Measurements from ENCODE around the gene SLC25A38.

Gene SLC25A38

GRCh38 chr3:39384665-39385000 lies 1.5 kb downstream of the SLC25A38 start (continued):
- TF ChIP-seq PATZ1 (CRISPR knock-in tag; IDR thresholded peaks at IDR 0.05; ENCODE audit: borderline replicate concordance): no peak
- TF ChIP-seq ZNF8 (CRISPR knock-in tag; IDR thresholded peaks at IDR 0.05): no peak
- TF ChIP-seq ZC3H10 (CRISPR knock-in tag; IDR thresholded peaks at IDR 0.05): no peak
- TF ChIP-seq TCF4 (CRISPR knock-in tag; IDR thresholded peaks at IDR 0.05; ENCODE audit: borderline replicate concordance): no peak
- no peak for TF ChIP-seq POU6F1 (CRISPR knock-in tag; IDR thresholded peaks at IDR 0.05; ENCODE audit: borderline replicate concordance, low read depth)
- TF ChIP-seq ARNTL (CRISPR knock-in tag; IDR thresholded peaks at IDR 0.05; ENCODE audit: borderline replicate concordance, low read depth): no peak
- TF ChIP-seq TOX (CRISPR knock-in tag; IDR thresholded peaks at IDR 0.05; ENCODE audit: borderline replicate concordance): no peak
- no peak for TF ChIP-seq GLIS3 (CRISPR knock-in tag; IDR thresholded peaks at IDR 0.05)

- no peak for TF ChIP-seq OSR1 (CRISPR knock-in tag; IDR thresholded peaks at IDR 0.05)
- TF ChIP-seq CSDC2 (CRISPR knock-in tag; IDR thresholded peaks at IDR 0.05): no peak
- no peak for TF ChIP-seq TSHZ2 (CRISPR knock-in tag; IDR thresholded peaks at IDR 0.05)
- TF ChIP-seq SNAI2 (CRISPR knock-in tag; IDR thresholded peaks at IDR 0.05): no peak
- no peak for TF ChIP-seq GLIS3 (CRISPR knock-in tag; IDR thresholded peaks at IDR 0.05)
- no peak for TF ChIP-seq ZFP30 (CRISPR knock-in tag; IDR thresholded peaks at IDR 0.05)
- TF ChIP-seq PATZ1 (CRISPR knock-in tag; IDR thresholded peaks at IDR 0.05; ENCODE audit: borderline replicate concordance): no peak
- no peak for TF ChIP-seq ARNTL (CRISPR knock-in tag; IDR thresholded peaks at IDR 0.05; ENCODE audit: borderline replicate concordance, low read depth)
- no peak for TF ChIP-seq ESRRG (CRISPR knock-in tag; IDR thresholded peaks at IDR 0.05)
- no peak for TF ChIP-seq PPARA (CRISPR knock-in tag; IDR thresholded peaks at IDR 0.05; ENCODE audit: borderline replicate concordance)
- TF ChIP-seq ZNF565 (CRISPR knock-in tag; conservative IDR thresholded peaks at IDR 0.05; ENCODE audit: low read depth): no peak
- TF ChIP-seq RARB (CRISPR knock-in tag; IDR thresholded peaks at IDR 0.05): no peak
- TF ChIP-seq ZNF70 (CRISPR knock-in tag; IDR thresholded peaks at IDR 0.05): no peak
- no peak for TF ChIP-seq ZNF8 (CRISPR knock-in tag; IDR thresholded peaks at IDR 0.05)
- TF ChIP-seq POU6F1 (CRISPR knock-in tag; IDR thresholded peaks at IDR 0.05; ENCODE audit: borderline replicate concordance, low read depth): no peak
- ATAC-seq: no peak
These were observed 2.4 kb downstream of the SLC25A38 start for GRCh38 chr3:39385456-39386090.

- ATAC-seq: no peak
- TF ChIP-seq PPARA (CRISPR knock-in tag; IDR thresholded peaks at IDR 0.05; ENCODE audit: borderline replicate concordance) (no peak), POU6F1 (CRISPR knock-in tag; IDR thresholded peaks at IDR 0.05; ENCODE audit: borderline replicate concordance, low read depth) (no peak), ZNF70 (CRISPR knock-in tag; IDR thresholded peaks at IDR 0.05) (no peak), GLIS3 (CRISPR knock-in tag; IDR thresholded peaks at IDR 0.05) (no peak), ESRRG (CRISPR knock-in tag; IDR thresholded peaks at IDR 0.05) (no peak), SNAI2 (CRISPR knock-in tag; IDR thresholded peaks at IDR 0.05) (no peak), CREB5 (CRISPR knock-in tag; IDR thresholded peaks at IDR 0.05; ENCODE audit: low read depth) (no peak), TCF4 (CRISPR knock-in tag; IDR thresholded peaks at IDR 0.05; ENCODE audit: borderline replicate concordance) (no peak), ISL1 (CRISPR knock-in tag; IDR thresholded peaks at IDR 0.05) (no peak)
These were observed 3.1 kb downstream of the SLC25A38 start for GRCh38 chr3:39386318-39386717.

Measured in SK-N-SH treated with all-trans-retinoic acid at 6 μM for 48 hours (cell line).